C4-2B (cell line): Measurements from ENCODE around the gene HBZ.
"Not testable (repeated sequence)": the region's sequence is repeated elsewhere in the genome, so short reads cannot be mapped to it uniquely, and the experiment has no call there.

Experiments used
- CTCF ChIP-seq: fragments of 450-650 bp; conservative IDR thresholded peaks from 2 replicates; pipeline ENCODE4 v1.5.1; 2017; ENCODE audit warnings: mild to moderate bottlenecking
- ZFX ChIP-seq: fragments of 450-650 bp; IDR thresholded peaks from 2 replicates; pipeline ENCODE4 v1.6.1; 2017

- not testable (repeated sequence) for TF ChIP-seq CTCF, ZFX
Measured at GRCh38 chr16:153129-153521, 681 bp downstream of the HBZ start.
